Measurements from ENCODE around the gene SFTPA2.
"Not testable (repeated sequence)": the region's sequence is repeated elsewhere in the genome, so short reads cannot be mapped to it uniquely, and the experiment has no call there.

SFTPA2 gene

DNA sequence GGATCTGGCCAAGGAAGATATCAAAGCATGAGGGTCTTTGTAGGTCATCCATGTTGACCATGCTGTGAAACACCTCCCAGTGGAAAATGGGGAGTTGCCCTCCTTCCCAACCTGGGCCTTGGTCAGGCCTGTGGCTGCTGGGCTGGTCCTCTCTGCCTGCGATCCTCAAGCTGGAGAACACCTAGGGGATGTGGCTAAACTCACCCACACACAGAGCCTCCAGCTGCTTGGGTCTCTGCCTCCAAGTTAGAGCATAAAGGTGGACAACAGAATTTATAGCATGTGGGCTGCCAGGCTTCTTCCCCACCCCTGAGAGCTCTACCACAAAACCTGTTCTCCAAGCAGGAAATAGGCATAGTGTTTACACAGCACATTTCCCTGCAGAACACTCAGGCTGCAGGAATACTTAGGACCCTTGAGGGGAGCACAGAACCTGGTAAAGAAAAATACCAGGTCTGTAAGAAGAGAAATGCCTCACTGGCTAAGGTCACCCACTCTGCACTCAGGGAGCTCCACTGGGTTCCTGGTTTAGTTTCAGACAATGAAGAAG, at the start of gene SFTPA2:
Gene SFTPA2 (minus strand): TSS at position 248 of the 550 bp plus-strand sequence. CDS start 924 bp downstream, outside the sequence.
- DNase-seq: no peak

DNA sequence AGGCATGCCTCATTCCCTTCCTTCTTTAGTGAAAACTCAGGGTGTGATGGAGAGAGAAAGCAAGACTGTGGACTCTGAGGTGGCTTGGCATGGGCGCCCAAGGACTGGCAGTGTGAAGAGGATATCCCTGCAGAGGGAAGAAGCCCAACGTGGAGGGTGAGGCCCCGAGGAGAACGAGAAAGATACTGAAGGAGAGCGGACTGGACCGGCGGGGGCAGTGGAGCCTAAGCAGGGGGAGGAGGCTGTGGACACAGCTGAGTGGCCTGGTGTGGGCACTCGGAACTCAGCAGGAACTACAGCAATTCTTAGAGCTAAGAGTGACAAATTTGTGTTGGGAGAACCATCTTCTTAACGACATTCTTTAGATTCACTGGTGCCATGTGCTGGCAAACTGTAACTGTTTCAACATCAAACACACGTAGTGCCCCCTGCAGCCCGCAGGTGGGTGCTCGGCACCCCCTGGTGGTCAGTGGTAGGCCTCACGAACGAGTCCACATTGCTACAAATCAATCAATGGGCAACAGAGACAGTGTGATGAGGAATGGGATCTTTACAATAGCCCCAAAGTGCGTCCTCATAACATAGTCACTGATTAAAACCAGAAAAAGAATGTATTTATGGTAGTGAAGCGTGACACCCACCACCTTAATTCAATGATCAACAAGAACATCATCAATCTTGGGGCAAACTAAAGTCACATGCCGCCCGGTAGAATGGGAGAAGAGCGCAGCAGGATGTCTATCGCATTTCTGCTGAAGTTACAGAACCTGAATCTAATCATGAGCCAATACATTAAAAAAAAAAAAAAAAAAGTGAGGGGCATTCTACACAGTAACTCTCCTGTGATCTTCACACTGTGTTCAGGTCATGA, 48.5 kb upstream of the SFTPA2 start:
- DNase-seq: peak; percentile 3

DNA sequence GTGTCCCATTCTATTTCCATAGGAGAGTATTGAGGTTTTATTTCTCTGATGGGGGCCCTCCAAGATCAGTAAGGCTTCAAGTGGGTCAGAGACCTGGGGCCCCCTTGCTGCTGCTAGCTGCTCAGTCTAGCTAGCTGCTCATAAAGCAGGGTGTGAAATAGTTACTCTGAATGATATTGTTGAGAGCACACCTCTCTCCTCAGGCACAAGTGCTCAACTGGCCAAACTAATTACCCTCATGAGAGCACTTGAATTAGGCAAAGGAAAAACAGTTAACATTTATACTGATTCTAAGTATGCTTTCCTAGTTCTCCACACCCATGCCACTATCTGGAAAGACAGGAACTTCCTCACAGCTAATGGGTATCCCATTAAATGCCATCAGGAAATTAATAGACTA, 45.1 kb upstream of the SFTPA2 start:
- no peak for DNase-seq

DNA sequence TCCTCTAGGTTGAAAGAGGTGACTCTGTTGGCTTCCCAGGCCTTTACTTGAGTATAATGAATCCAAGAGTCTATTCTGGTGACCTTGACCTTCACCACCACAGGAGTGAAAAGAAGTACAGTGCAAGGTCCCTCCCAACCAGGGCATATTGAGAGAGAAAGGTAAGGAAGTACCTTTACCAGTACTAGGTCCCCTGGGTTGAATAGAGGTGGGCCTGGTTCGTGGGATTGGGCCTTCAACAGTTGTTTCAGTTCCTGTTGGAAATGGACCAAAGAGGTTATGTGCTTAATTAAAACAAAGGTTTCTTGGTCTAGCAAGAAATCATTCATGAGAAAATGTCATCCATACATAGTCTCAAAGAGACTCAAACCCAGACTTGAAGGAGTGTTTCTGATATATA, 44.1 kb upstream of the SFTPA2 start:
- no peak for DNase-seq

DNA sequence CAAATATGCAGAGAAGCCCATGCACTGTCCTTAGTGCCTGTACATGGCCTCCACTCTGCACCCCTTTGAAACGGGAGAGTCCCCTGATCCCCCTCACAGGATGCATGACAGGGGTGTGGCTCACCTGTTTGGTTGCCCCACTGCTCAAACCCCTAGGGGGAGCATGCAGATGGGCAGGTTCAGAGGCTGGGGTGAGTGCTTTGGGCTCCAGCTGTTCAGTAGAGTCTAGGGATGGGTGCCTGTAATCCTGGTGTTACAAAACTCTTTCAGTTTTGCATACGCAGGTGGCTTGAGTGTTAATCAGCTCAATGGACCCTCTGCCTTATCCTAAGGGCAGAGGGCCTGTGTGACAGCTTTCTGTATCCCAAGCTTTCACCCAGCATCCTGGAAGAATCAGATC, 42.7 kb upstream of the SFTPA2 start:
- DNase-seq: no peak

DNA sequence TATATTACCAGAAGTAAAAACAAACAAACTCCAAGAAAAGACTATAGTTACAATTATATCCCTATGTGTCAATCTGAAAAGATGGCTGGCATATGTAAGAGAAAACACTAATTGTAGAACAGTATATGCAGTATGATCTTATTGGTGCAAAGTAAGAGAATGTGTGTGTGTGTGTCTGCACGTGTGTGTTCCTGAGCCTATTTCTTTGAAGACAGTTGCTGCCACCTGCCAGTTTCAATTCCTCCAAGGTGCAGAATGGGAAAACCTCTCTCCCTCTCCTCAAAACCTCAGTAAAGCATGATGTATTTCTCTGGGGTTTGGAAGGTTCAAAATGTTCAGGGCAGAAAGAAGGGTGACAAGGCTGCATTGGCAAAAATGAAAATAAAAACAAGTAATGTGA, 41.7 kb upstream of the SFTPA2 start:
- DNase-seq: no peak

DNA sequence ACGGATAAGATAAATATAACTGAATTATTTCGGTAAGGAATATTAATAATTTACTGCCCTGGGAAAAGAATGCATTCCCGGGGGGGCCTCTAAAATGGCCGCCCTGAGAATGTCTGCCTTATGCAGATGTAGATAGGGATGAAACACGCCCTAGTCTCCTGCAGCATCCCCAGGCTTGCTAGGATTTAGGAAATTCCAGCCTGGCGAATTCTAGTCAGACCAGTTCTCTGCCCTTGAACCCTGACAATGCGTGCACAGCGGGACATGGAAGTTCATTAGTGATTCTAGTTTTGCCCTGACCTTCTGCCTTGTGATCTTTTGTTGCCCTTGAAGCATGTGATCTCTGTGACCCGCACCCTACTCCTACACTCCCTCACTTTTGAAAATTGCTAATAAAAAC, 39.4 kb upstream of the SFTPA2 start:
- not testable (repeated sequence) for DNase-seq

DNA sequence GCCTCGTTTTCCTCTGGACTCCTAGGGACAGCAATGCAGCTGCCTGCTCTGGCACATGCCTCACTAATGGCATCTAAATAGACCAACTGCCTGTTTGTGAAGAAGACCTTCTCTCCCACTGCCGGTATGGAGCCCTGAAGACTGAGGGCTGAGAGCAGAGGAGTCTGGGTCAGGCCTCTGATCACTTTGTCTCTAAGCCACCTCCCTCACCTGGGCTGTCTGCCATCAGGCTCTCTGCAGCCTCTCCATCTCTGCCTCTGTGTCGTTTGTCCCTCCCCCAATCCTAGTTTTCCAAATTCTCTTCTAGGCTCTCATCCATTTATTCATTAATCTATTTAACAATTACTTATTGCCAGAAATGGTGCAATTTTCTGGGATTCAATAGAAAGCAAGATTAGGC, 35.3 kb upstream of the SFTPA2 start:
- no peak for DNase-seq

DNA sequence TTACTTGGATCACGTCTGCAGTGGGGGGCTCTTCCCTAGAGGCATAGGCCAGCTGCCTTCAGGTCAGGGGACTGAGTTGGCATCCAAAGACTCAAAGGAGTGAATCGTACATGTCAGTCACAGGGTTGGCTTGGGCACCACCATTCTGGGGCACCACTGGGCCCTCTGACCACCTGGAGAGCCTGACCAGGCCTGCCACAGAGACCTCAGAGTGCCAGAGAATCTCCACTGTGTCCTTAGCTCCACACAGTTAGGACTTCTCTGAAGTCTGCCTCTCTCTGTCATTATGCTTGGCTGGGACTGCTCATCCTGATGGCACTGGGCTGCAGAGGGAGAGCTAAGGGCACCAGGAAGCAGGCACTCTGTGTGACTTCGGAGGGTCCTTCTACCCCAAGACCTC, 34.4 kb upstream of the SFTPA2 start:
- DNase-seq: not testable (repeated sequence)

DNA sequence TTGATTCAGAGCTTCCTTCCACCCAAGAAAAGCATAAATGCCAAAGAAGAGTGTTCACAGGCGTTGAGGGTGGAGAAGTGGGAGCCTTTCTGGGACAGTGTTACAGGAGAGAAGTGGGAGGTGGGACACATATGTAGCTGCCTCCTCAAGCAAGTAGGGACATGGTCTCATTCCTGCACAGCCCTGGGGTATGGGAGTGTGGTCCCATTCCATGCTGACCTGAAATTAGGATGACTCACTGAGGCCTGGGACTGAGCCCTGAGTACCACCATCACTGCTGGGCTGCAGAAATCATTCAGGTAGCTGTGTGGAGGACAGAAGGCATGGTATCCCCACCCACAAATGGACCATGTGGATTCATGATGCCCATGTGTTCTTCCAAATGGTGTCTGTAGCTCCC, 33.2 kb upstream of the SFTPA2 start:
- no peak for DNase-seq

DNA sequence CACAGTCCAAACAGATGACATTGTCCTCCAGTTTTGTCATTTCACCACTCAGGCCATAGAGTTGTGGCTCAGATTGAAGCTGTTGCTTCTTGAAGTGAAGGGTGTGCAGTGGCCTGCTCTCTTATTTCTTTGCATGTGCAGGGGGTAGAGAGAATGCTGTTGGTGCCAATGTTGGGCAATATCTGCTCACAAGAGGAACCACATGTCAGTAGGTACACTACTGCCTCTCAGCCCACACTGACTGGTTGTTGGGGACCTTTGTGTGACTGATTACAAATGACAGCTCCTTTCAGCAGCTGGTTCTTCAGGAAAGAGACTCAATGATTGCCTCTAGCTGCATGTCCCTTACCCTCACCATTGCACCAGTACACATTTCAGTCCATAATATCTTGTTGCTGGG, 28.6 kb upstream of the SFTPA2 start:
- no peak for DNase-seq

DNA sequence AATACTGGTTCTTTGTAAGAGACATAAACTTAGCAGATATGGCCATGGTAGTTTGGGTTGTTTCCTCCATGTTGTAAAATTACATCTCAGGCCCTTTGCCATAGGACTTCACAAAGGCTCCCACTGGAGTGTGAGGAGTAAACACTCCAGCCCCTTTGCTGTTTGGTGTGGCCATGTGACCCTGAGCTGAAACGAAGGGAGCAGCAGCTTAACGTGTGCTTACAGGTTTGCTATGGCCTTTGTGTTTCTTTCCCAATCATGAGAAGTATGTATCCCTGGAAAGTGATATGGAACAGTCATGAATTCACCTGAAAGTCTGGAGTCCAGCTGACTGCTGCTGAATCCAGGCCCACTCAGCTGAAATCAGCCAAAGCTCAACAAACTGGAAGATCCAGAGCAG, 26.7 kb upstream of the SFTPA2 start:
- DNase-seq: no peak

DNA sequence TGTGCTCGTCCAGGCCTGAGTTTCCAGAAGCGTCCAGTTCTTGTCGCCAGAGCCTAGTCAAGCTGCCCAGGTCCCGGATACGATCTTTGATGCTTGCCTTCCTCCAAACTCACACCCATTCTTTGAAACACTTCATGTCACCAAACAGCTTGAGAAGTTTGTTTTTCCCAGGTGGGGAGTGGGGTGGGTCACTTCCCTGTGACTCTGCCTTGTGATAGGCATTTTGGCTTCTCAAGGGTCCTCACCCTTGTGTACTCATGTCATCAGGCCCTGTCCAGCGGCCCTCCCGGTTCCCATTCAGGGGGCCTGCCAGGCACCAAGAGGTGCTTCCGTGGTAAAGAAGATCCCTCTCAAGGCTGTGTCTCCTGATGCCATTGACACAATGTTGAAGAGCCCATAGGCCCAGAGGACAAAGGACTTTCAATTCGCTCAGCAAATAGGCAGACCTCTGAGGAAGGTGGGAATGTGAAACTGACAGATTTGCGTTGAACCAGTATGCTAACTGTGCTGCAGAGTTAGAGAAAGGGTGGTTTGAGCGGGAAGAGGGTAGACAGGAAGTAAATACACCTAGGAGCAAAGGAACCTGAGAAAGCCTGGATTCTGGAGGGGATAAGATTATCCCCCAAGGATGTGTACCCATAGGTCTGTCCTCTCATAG, 25.8 kb upstream of the SFTPA2 start:
- no peak for DNase-seq

DNA sequence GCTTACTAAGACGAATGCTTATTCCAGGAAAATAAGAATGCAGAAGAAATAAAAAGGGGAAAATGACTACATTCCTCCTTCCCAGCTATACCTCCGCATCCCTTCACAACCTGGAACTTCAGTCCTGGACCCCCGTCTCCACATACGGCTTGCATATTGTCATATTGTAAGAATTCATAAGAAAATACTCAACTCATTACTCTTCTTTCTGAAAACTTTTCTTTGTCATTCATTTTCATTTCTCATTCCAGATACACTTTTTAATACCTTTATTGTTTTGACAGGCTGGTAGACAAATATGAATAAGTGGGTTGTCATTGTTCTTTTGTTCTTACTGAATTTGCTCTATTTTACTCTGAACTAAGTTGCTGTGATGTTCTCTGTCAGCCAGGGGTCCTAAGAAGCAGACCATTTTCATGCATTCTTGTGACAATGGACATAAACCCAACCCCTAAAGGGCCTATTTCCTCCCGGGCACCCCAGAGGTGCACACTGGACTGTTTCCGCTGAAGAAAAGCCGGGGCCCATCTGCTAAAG, 23.3 kb upstream of the SFTPA2 start:
- no peak for DNase-seq

DNA sequence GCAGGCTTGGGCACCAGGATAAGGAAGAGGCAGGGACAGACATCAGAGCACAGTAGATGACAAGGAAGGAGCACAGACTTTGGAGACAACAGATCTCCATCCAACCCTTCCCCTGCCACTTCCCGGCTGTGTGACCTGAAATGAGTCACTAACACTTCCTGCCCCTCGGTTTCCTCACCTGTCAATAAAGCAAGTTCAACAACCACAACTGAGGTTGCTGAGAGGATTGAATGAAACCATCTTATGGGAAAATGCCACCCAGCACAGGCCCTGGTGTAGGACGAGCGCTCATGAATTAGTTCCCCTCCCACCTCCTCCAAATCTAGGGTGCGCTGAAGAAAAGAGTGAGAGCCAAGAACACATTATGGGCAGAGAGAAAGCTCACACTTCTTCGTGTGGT, 22.7 kb upstream of the SFTPA2 start:
- not testable (repeated sequence) for DNase-seq

DNA sequence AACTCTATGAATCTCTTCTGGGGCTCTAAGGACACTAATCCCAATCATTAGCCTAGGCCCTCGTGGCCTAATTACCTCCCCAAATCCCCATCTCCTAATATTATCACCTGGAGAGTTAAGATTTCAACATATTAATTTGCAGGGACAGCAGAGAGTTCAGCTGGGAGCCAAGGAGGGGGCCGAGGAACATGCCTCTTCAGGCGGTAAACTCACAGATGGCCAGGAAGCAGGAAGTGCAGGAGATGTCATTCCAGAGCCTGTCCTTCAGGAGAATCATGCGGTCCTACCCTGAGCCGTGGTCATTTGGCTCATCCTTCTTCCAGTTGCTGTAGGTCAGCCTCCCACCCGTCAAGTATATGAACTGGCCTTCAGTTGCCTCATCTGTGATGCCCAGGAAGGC, 21.9 kb upstream of the SFTPA2 start:
- DNase-seq: no peak

DNA sequence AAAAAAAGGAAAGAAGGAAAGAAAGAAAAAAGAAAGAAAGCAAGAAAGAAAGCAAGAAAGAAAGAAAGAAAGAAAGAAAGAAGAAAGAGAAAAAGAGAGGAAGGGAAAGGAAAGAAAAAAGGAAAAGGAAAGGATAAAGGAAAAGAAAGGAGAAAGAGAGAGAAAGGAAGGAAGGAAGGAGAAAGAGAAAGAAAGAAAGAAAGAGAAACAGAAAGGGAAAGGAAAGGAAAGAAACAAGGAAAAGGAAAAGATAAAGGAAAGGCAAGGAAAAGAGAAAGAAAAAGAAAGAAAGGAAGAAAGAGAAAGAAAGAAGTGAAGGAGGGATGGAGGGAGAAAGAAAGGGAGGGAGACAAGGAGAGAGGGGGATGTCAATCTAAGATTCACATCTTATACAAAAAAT, 20.8 kb upstream of the SFTPA2 start:
- no peak for DNase-seq

DNA sequence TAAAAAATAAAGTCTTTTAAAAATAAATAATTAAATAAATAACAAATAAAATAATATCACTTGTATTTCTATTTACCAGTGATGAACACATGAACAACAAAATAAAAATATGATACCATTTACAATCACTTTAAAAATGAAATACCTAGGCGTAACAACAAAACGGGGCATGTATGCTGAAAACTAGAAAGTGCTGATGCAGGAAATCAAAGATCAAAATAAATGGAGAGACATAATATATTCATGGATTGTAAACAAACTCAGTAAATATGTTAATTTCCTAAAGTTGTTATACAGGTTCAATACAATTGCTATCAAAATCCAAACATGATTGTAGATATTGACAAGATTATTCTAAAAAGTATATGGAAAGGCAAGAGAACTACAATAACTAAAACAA, 19.2 kb upstream of the SFTPA2 start:
- DNase-seq: no peak

DNA sequence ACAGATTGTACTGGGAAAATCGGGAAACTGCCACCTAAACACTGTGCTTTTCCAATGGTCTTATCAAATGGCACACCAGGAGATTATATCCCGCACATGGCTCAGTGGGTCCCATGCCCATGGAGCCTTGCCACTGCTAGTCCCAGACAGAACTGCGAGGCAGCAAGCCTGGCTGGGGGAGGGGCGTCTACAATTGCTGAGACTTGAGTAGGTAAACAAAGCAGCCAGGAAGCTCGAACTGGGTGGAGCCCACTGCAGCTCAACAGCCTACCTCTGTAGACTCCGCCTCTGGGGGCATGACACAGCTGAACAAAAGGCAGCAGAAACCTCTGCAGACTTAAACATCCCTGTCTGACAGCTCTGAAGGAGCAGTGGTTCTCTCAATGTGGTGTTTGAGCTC, 10.4 kb upstream of the SFTPA2 start:
- DNase-seq: not testable (repeated sequence)

DNA sequence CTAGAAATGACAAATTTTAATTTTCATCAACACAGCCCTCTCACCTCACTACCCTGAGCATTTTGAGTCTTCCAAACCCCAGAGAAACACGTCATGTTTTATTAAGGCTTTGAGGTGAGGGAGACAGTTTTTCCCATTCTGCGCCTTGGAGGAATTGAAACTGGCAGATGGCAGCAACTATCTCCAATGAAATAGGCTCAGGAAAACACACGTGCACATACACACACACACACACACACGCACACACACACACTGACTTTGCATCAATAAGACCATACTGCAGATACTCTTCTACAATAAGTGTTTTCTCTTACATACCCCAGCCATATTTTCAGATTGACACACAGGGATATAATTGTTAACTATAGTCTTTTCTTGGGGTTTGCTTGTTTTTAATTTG, 3.2 kb upstream of the SFTPA2 start:
- DNase-seq: no peak

DNA sequence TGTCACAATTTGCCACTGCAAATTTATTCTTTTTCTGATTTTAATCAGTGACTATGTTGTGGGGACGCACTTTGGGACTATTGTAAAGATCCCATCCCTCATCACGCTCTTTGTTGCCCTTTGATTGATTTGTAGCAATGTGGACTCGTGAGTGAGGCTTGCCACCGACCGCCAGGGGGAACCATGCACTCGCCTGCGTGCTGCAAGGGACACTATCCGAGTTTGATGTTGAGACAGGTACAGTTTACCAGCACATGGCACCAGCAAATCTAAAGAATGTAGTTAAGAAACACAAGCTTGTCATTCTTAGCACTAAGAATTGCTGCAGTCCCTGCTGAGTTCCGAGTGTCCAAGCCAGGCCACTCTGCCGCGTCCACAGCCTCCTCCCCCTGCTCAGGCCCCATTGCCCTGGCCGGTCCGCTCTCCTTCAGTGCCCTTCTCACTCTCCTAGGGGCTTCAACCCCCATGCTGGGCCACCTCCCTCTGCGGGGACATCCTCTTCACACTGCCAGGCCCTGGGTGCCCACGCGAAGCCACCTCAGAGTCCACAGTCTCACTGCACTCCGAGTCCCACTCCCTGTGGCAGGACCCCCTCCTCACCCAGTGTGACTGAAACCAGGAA, 2.0 kb upstream of the SFTPA2 start:
- no peak for DNase-seq

DNA sequence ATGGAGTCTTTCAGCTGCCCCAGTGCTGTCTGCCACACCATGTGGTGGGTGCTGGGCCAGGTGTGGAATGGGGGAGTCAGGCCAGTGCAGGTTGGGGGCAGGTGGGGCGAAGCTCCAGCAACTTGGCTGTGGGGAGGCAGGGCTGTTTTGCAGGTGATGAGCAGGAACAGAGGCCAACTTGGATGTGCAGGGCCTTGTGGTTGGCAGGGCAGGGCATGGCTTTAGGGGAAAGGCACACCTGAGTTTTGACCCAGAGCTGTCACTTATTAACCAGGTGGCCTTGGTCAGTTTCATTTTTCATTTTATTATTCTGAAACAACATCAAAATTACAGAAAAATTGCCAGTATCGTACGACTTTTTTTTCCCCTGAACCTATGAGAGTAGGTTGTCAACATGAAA, 1.1 kb upstream of the SFTPA2 start:
- no peak for DNase-seq

DNA sequence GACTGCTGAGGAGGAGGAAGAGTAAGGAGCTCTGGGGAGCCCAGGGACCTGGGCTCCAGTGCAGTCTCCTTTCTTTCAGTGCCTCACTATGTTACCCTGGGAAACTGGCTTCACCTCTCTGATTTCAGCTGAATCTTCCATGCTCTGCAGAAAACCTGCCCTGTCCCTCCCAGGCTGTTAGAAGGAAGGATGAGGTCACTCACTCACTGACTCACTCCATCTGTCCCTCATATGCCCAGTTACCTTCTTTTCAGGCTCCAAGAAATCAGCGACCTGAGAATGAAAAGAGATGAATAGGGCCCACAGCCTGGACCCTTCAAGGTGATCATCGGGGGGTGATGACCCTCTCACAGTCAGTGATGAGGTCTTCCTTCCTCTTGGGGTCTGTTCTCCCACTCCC, 481 bp downstream of the SFTPA2 start:
- DNase-seq: no peak

DNA sequence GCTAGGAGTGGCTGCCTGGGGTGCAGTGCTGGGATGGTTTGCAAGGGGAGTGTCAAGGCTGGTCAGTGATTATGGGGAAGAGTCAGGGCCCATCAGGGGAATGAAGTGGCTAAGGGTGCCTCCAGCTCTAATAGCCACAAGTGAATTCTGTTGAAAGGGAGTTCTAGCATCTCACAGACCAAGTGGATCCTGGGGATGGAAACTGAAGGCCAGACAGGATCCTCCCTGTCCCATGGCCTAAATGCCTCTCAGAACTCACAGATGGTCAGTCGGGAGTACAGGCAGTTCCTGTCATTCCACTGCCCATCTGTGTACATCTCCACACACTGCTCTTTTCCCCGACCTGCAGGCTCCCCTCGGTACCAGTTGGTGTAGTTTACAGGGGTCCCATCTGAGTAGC, 3.2 kb downstream of the SFTPA2 start:
- not testable (repeated sequence) for DNase-seq

Measured in NCI-H1105 (cell line).